Right ventricle myocardium inferior (tissue), 1 donor: ENCODE measurements around the gene H2BW2. TPM values are rescaled to one million over a fixed set of nuclear protein-coding genes. Genes with fewer than 3 reads are reported as not detected.
"Not testable (repeated sequence)": the region's sequence is repeated elsewhere in the genome, so short reads cannot be mapped to it uniquely, and the experiment has no call there.

Source experiments
- ATAC-seq: fragments of 200-7000 bp; cut with Tn5 transposase; one replicate; pipeline ENCODE4 v1.9.1; 2020; ENCODE audit warnings: mild to moderate bottlenecking, moderate library complexity
- DNase-seq: peaks from one replicate; pipeline ENCODE4 v3.0.0; 2021; ENCODE audit errors: missing footprints
- intact Hi-C: fragments of 100-400 bp; cut with DNase I; formaldehyde crosslinking; loops from one replicate; pipeline ENCODE4 v1.11.0; 2022
- long read RNA-seq: library from polyadenylated mRNA; unstranded; transcript quantifications from one replicate; pipeline ENCODE4 v2.0.0, GENCODE V29; 2021
- total RNA-seq: library from RNA; stranded (reverse); fragmentation: NEBNext Ultra II Directional; extraction: Animal tissue kit (Norgen Biotek cat#: 25700); gene quantifications from one replicate; pipeline ENCODE4 v1.2.1, GENCODE V29; 2021
- donor health status: DM: no; HTN: yes; CAD: no; lungs with severe emphysema.

Gene H2BW2
- not detected for total RNA-seq
- long read RNA-seq = 0 reads

DNA sequence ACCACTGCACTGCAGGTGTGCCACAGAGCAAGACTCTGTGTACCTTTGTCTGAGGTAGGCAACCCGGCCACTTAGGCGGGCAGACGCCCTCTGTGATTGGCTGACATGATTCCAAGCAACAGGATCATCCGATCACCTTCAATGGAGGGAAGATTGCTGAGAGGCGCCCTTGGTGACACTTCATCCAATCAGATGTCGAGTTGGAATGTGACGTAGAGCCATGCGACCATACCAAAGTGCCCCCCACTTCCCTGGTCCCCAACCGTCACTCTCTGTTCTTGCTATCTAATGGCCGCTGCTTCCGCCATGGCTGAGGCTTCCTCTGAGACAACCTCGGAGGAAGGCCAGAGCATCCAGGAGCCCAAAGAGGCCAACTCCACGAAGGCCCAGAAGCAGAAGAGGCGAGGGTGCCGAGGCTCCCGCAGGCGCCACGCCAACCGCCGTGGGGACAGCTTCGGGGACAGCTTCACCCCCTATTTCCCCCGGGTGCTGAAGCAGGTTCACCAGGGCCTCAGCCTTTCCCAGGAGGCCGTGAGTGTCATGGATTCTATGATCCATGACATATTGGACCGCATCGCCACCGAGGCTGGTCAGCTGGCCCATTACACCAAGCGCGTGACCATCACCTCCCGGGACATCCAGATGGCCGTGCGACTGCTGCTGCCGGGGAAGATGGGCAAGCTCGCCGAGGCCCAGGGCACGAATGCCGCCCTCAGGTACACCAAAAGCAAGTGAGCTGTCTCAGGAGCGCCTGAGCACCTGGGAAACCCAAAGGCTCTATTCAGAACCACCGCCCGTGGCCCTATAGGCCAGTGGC, at the start of gene H2BW2:
Gene H2BW2 (plus strand): TSS at position 268 of the 817 bp plus-strand sequence. CDS start 39 bp downstream, at position 307.
- no peak for ATAC-seq
- intact Hi-C loops = no loop called here
- no peak for DNase-seq

DNA sequence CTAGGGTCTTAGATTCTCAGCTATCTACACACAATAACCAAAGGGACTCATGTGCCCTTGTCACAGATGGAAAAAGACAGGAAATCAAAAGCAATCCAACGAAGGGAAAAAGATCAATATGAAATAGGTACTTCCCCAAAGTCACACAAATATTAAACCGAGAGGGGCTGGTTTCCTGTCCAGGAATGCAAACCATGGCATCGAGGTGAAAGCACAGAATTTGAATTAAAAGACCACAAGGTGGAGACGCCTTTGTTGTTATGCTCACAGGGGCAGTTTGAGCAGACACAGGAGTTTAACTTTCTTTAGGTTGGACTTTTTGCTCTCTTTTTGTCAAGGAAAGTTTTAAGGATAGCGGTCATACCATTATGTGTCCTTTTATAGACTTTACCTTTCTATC, 40.5 kb upstream of the H2BW2 start:
- intact Hi-C loops = no loop called here
- ATAC-seq = no peak
- DNase-seq = no peak

GRCh38 chrX:104008831-104009230, 30.9 kb upstream of the H2BW2 start:
- DNase-seq = no peak
- intact Hi-C loops = no loop called here
- ATAC-seq = no peak

- no peak for ATAC-seq
- no peak for DNase-seq
- intact Hi-C loops = no loop called here
These were observed 26.6 kb upstream of the H2BW2 start for GRCh38 chrX:104013158-104013557.

GRCh38 chrX:104013606-104014005, 26.1 kb upstream of the H2BW2 start, which contains the start of gene H2BW1:
H2BW1 (minus strand) TSS chrX:104013708; CDS start chrX:104013576, 132 bp downstream.
- no peak for ATAC-seq
- intact Hi-C loops = no loop called here
- DNase-seq = no peak

GRCh38 chrX:104015576-104015975, 24.2 kb upstream of the H2BW2 start:
- ATAC-seq, intact Hi-C loops, DNase-seq: not testable (repeated sequence)

- intact Hi-C loops = no loop called here
- DNase-seq (no peak), ATAC-seq (no peak)
These were observed 21.6 kb upstream of the H2BW2 start for GRCh38 chrX:104018126-104018525.

GRCh38 chrX:104041003-104041402, 1.2 kb downstream of the H2BW2 start:
- no peak for ATAC-seq
- intact Hi-C loops = no loop called here
- DNase-seq = no peak

GRCh38 chrX:104045642-104046041, 5.9 kb downstream of the H2BW2 start:
- DNase-seq = no peak
- intact Hi-C loops = no loop called here
- ATAC-seq = no peak

- DNase-seq = no peak
- intact Hi-C loops = no loop called here
These were observed 7.4 kb downstream of the H2BW2 start for GRCh38 chrX:104047171-104047570.

DNA sequence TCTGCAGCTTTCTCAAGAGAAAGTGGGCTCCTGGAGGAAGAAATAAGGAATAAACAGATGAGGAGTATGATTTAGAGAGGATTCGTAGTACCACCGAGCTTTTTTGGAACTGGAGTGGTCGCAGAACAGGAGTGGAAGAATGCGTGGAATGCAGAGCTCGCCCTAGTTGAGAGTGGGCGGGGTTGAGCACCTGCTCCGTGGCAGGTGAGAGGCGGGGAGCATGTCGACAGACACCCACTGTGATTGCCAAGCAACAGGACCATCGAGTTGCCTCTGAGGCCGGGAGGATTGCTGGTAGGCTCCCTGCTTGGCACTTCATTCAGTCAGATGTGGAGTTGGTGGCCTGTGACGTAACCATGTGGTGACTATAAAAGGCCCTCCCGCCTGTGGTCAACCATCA, 15.2 kb downstream of the H2BW2 start:
- intact Hi-C loops, DNase-seq, ATAC-seq: not testable (repeated sequence)

More at GRCh38 chrX:104047171-104047570, 7.4 kb downstream of the H2BW2 start:
- ATAC-seq = no peak

DNA sequence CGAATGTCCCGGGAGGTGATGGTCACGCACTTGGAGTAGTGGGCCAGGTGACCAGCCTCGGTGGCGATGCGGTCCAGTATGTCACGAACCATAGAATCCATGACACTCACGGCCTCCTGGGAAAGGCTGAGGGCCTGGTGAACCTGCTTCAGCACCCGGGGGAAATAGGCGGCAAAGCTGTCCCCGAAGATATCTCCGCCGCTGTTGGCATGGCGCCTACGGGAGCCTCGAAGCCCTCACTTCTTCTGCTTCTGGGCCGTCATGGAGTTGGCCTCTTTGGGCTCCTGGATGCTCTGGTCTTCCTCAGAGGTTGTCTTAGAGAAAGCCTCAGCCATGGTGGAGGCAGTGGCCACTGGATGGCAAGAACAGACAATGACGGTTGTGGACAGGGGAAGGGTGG, 22.9 kb downstream of the H2BW2 start:
- intact Hi-C loops, ATAC-seq, DNase-seq: not testable (repeated sequence)

DNA sequence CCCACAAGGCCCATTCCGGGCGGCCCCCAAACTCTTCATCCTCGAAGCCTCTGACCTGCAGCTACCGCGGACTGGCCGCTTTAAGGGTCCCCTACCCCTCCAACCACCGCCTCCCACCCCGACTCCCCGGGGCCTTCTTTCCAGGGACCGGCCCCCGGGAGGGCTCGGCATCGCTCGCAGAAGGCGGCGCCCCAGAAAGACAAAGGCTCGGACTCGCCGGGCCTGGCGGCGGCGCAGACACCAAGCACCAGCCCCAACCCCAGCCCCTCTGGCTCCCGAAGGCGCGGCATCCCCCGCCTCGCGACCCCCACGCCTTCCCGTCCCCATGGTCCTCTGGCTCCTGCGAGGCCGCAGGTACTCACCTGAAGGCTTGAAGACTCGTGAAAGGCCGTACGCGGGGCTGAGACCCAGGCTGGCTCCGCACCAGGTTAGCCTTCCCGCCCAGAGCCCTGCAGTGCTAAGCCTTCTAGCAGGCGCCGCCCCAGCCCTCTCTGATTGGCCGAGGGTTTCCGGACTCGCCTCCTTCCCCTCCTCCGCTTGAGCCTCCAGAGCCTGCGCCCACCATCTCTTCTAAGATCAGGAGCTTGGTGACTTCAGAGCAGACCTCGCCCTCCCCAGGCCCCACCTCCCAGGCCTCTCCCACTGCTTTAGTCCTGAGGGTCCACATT, 36.2 kb downstream of the H2BW2 start, which contains the start of gene TMSB15C:
Gene TMSB15C (minus strand): TSS at position 459 of the 668 bp plus-strand sequence.
- peak; percentile 79 for ATAC-seq
- DNase-seq, intact Hi-C loops: not testable (repeated sequence)

DNA sequence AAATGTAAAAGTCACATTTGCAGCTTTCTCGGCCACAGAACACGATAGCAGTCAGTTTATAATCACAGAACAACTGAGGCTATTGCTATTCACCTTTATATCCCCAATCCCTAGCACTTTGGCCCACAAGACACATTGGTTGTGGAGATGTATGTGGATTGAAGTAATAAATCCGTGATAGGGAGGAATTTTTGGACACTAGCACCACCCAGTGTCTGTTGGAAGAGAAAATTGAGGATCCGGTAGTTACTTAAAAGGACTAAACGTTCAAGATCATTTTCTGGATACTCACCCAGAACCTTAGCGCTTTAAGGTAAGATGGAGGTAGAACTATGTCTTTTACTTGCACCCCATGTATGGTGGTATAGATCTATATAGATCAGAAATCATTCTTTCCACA, 38.1 kb downstream of the H2BW2 start:
- ATAC-seq, DNase-seq: not testable (repeated sequence)

DNA sequence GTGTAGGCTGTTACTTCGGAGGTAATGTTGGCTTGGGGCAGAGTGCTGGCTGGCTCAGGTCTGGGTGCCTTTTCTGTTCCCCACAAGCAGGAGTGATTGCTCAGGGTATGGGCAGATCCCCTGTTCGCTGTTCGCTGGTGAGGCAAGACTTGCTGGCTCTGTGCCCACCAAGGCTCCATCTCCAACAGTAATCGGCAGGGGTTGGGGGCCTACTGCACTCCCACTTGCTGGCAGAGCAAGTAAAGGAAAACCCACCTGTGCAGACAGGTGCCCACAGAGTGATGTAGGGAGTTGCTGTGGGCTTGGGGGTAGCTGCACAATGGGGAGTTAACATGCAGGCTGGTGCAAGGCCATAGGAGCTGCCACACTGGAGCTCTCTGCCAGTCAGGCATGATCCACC, 44.3 kb downstream of the H2BW2 start:
- DNase-seq (no peak), ATAC-seq (no peak)
- intact Hi-C loops = no loop called here

More for the DNA sequence above, 38.1 kb downstream of the H2BW2 start:
- intact Hi-C loops = not testable (repeated sequence)

GRCh38 chrX:104084534-104085277, 45.0 kb downstream of the H2BW2 start:
- ATAC-seq (no peak), DNase-seq (no peak)
- intact Hi-C loops = no loop called here

GRCh38 chrX:104085477-104085876, 45.7 kb downstream of the H2BW2 start:
- ATAC-seq = no peak

GRCh38 chrX:104085919-104086318, 46.2 kb downstream of the H2BW2 start:
- intact Hi-C loops = no loop called here

More at GRCh38 chrX:104085477-104085876, 45.7 kb downstream of the H2BW2 start:
- intact Hi-C loops = no loop called here
- no peak for DNase-seq

More at GRCh38 chrX:104085919-104086318, 46.2 kb downstream of the H2BW2 start:
- no peak for ATAC-seq
- DNase-seq = no peak
